Neural progenitor cell (in vitro differentiated cells): ENCODE results near the gene PIGK. TPM values are rescaled to one million over a fixed set of nuclear protein-coding genes. Genes with fewer than 3 reads are reported as not detected.

Experiments used
- DNase-seq: peaks from one replicate; pipeline ENCODE4 v3.0.0-alpha.2; 2016; ENCODE audit warnings: low spot score
- H2AFZ ChIP-seq: fragments of 200-600 bp; sonication (generic); replicated peaks from 2 replicates; pipeline ENCODE4 v1.6.1; 2016; ENCODE audit warnings: antibody characterized with exemption
- H3F3A ChIP-seq: fragments of 200-600 bp; sonication (generic); 2 replicates; pipeline ENCODE4 v1.6.1; 2016; ENCODE audit warnings: antibody characterized with exemption, low read depth
- H3K27ac ChIP-seq: fragments of 200-600 bp; sonication (generic); 2 replicates; pipeline ENCODE4 v1.5.1; 2016; ENCODE audit warnings: mild to moderate bottlenecking
- H3K27me3 ChIP-seq: fragments of 200-600 bp; sonication (generic); 2 replicates; pipeline ENCODE4 v1.6.1; 2016; ENCODE audit warnings: mild to moderate bottlenecking, moderate library complexity
- H3K36me3 ChIP-seq: fragments of 200-600 bp; sonication (generic); 2 replicates; pipeline ENCODE4 v1.5.1; 2016
- H3K4me1 ChIP-seq: fragments of 200-600 bp; sonication (generic); 2 replicates; pipeline ENCODE4 v1.6.1; 2016; ENCODE audit warnings: mixed run types
- H3K4me2 ChIP-seq: fragments of 200-600 bp; sonication (generic); 2 replicates; pipeline ENCODE4 v1.6.1; 2016
- H3K4me3 ChIP-seq: fragments of 200-600 bp; sonication (generic); 2 replicates; pipeline ENCODE4 v1.5.1; 2016
- H3K79me2 ChIP-seq: fragments of 200-600 bp; sonication (generic); 2 replicates; pipeline ENCODE4 v1.6.1; 2016; ENCODE audit warnings: low read depth
- H3K9ac ChIP-seq: fragments of 200-600 bp; sonication (generic); 2 replicates; pipeline ENCODE4 v1.6.1; 2016
- H3K9me3 ChIP-seq: fragments of 200-600 bp; sonication (generic); 2 replicates; pipeline ENCODE4 v1.5.1; 2016; ENCODE audit warnings: low read depth
- H4K20me1 ChIP-seq: fragments of 200-600 bp; sonication (generic); 2 replicates; pipeline ENCODE4 v1.6.1; 2016; ENCODE audit warnings: low read depth
- H3K27ac Mint-ChIP-seq: 3 replicates; pipeline ENCODE4 v1.8.0; 2021; ENCODE audit warnings: mixed read lengths
- H3K27me3 Mint-ChIP-seq: 2 replicates; pipeline ENCODE4 v1.8.0; 2022; ENCODE audit warnings: low read depth, mild to moderate bottlenecking, inconsistent platforms, moderate library complexity, mixed read lengths; ENCODE audit not compliant: insufficient read depth
- H3K36me3 Mint-ChIP-seq: 3 replicates; pipeline ENCODE4 v1.8.0; 2021; ENCODE audit warnings: mixed read lengths
- H3K4me1 Mint-ChIP-seq: 3 replicates; pipeline ENCODE4 v1.8.0; 2021; ENCODE audit warnings: mixed read lengths
- H3K4me3 Mint-ChIP-seq: 3 replicates; pipeline ENCODE4 v1.8.0; 2021; ENCODE audit warnings: mild to moderate bottlenecking, moderate library complexity, mixed read lengths
- H3K9me3 Mint-ChIP-seq: 3 replicates; pipeline ENCODE4 v1.8.0; 2020; ENCODE audit warnings: mixed read lengths
- EZH2 ChIP-seq: fragments of 200-600 bp; sonication (generic); IDR thresholded peaks from 2 replicates; pipeline ENCODE4 v1.6.1; 2017; ENCODE audit warnings: antibody characterized with exemption, mild to moderate bottlenecking, moderate library complexity
- EZH2phosphoT487 ChIP-seq: fragments of 200-600 bp; sonication (generic); IDR thresholded peaks from 2 replicates; pipeline ENCODE4 v1.6.1; 2017; ENCODE audit warnings: antibody characterized with exemption
- total RNA-seq: library from RNA; depleted of rRNA; stranded (reverse); fragments of >200 nt; gene quantifications from 2 replicates; pipeline ENCODE4 v1.2.3, GENCODE V29; 2015; ENCODE audit warnings: low replicate concordance
- TF ChIP-seq, protein P1 (sequence below): fragments of 200-600 bp; sonication (generic); IDR thresholded peaks from 2 replicates; pipeline ENCODE4 v1.5.1; 2017; ENCODE audit warnings: antibody characterized with exemption, mild to moderate bottlenecking

Gene PIGK
- total RNA-seq, 1 donor from 2014 or later = 44.1 TPM

DNA sequence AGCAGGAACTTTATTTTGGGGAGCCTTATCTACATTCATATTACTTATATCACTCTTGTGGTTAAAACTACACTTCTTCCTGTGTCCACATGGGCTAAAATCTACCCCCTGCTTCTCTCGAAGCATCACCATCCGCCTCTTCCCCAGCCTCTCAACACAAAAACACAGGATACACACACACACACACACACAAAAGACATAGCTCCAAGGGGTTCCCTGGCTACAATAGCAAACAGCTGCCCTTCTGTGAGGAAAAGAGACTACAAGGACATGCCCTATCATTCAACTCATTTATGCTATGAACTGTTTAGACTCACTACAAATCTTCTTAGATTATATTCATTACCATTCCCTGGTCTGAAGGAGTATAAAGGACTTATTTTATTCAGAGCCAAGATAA is 155.0 kb downstream of the PIGK start:
- Mint-ChIP-seq H3K27ac (no peak overlapping the region), H3K4me1 (peaks cover 28% of the 10 kb centered on the region)

GRCh38 chr1:77063118-77063517 is 156.1 kb downstream of the PIGK start:
- H3K36me3 Mint-ChIP-seq = peaks cover 23% of the 10 kb centered on the region
- H3K36me3 ChIP-seq = no peaks in the 10 kb centered on the region
- no peak overlapping the region for H3K4me3 ChIP-seq
- H3K4me1 ChIP-seq = peaks cover 11% of the 10 kb centered on the region
- no peaks in the 10 kb centered on the region for H3K79me2 ChIP-seq
- no peaks in the 10 kb centered on the region for H4K20me1 ChIP-seq
- no peak overlapping the region for H2AFZ ChIP-seq
- no peaks in the 10 kb centered on the region for H3K27me3 Mint-ChIP-seq
- peaks cover 32% of the 10 kb centered on the region for H3K4me1 Mint-ChIP-seq
- H3F3A ChIP-seq = no peaks in the 10 kb centered on the region
- H3K4me2 ChIP-seq = no peak overlapping the region
- H3K9ac ChIP-seq = no peak overlapping the region
- H3K4me3 Mint-ChIP-seq = no peak overlapping the region
- no peaks in the 10 kb centered on the region for H3K27me3 ChIP-seq
- no peak overlapping the region for H3K27ac Mint-ChIP-seq
- TF ChIP-seq EZH2phosphoT487 (no peak), EZH2 (no peak)
- TF ChIP-seq, protein P1, sequence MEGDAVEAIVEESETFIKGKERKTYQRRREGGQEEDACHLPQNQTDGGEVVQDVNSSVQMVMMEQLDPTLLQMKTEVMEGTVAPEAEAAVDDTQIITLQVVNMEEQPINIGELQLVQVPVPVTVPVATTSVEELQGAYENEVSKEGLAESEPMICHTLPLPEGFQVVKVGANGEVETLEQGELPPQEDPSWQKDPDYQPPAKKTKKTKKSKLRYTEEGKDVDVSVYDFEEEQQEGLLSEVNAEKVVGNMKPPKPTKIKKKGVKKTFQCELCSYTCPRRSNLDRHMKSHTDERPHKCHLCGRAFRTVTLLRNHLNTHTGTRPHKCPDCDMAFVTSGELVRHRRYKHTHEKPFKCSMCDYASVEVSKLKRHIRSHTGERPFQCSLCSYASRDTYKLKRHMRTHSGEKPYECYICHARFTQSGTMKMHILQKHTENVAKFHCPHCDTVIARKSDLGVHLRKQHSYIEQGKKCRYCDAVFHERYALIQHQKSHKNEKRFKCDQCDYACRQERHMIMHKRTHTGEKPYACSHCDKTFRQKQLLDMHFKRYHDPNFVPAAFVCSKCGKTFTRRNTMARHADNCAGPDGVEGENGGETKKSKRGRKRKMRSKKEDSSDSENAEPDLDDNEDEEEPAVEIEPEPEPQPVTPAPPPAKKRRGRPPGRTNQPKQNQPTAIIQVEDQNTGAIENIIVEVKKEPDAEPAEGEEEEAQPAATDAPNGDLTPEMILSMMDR = no peak
- H3K9me3 ChIP-seq = no peaks in the 10 kb centered on the region
- DNase-seq = no peak
- H3K27ac ChIP-seq = no peak overlapping the region
- no peaks in the 10 kb centered on the region for H3K9me3 Mint-ChIP-seq

More for the DNA sequence above, 155.0 kb downstream of the PIGK start:
- no peaks in the 10 kb centered on the region for H3K9me3 ChIP-seq
- Mint-ChIP-seq H3K36me3 (peaks cover 25% of the 10 kb centered on the region), H3K27me3 (no peaks in the 10 kb centered on the region), H3K9me3 (no peaks in the 10 kb centered on the region), H3K4me3 (no peak overlapping the region)
- H4K20me1 ChIP-seq = no peaks in the 10 kb centered on the region
- peaks cover 7% of the 10 kb centered on the region for H3K4me1 ChIP-seq
- no peak overlapping the region for H3K9ac ChIP-seq
- no peaks in the 10 kb centered on the region for H3K79me2 ChIP-seq
- H3K27ac ChIP-seq = no peak overlapping the region
- H3K4me3 ChIP-seq = no peak overlapping the region
- no peaks in the 10 kb centered on the region for H3F3A ChIP-seq
- TF ChIP-seq, protein P1 = no peak
- TF ChIP-seq EZH2 = no peak
- no peak for TF ChIP-seq EZH2phosphoT487
- no peak overlapping the region for H3K4me2 ChIP-seq
- no peaks in the 10 kb centered on the region for H3K27me3 ChIP-seq
- H2AFZ ChIP-seq = no peak overlapping the region
- DNase-seq = no peak
- no peaks in the 10 kb centered on the region for H3K36me3 ChIP-seq

GRCh38 chr1:77061162-77061561 is 158.1 kb downstream of the PIGK start:
- H3K27me3 Mint-ChIP-seq = no peaks in the 10 kb centered on the region

More at GRCh38 chr1:77061162-77061561, 158.1 kb downstream of the PIGK start:
- Histone ChIP-seq H3F3A (no peaks in the 10 kb centered on the region), H3K4me2 (no peak overlapping the region), H2AFZ (no peak overlapping the region), H3K79me2 (no peaks in the 10 kb centered on the region), H3K9ac (no peak overlapping the region), H3K4me1 (peaks cover 16% of the 10 kb centered on the region), H3K36me3 (no peaks in the 10 kb centered on the region), H3K27me3 (no peaks in the 10 kb centered on the region), H3K27ac (no peak overlapping the region), H4K20me1 (no peaks in the 10 kb centered on the region), H3K9me3 (no peaks in the 10 kb centered on the region), H3K4me3 (no peak overlapping the region)
- TF ChIP-seq EZH2 (no peak), EZH2phosphoT487 (no peak)
- TF ChIP-seq, protein P1 = no peak
- peaks cover 32% of the 10 kb centered on the region for H3K4me1 Mint-ChIP-seq
- peaks cover 28% of the 10 kb centered on the region for H3K36me3 Mint-ChIP-seq
- H3K27ac Mint-ChIP-seq = no peak overlapping the region
- H3K9me3 Mint-ChIP-seq = no peaks in the 10 kb centered on the region
- no peak overlapping the region for H3K4me3 Mint-ChIP-seq
- DNase-seq = no peak
